Fibroblast of lung (primary cell): Measurements from ENCODE around the gene RTBDN. TPM values are rescaled to one million over a fixed set of nuclear protein-coding genes. Genes with fewer than 3 reads are reported as not detected.
A peak's percentile ranks its signal among the peaks of the same experiment; 100 is the strongest.

Experiments used
- DNase-seq, 2 donors: peaks; one replicate each; pipeline versions ENCODE4 v3.0.0 to v3.0.0-alpha.2; 2010; ENCODE audit warnings: low read depth in 2 of 2
- H2AFZ ChIP-seq: 2 replicates; pipeline ENCODE4 v1.5.1; 2012; ENCODE audit warnings: low read length, control low read depth, inconsistent platforms
- H3K27ac ChIP-seq: 2 replicates; pipeline ENCODE4 v1.5.1; 2011; ENCODE audit warnings: low read length, control low read depth; ENCODE audit not compliant: insufficient read depth
- H3K27me3 ChIP-seq: 2 replicates; pipeline ENCODE4 v1.5.1; 2011; ENCODE audit warnings: mild to moderate bottlenecking, low read length; ENCODE audit not compliant: control insufficient read depth, insufficient read depth
- H3K36me3 ChIP-seq: 2 replicates; pipeline ENCODE4 v1.5.1; 2011; ENCODE audit warnings: low read length; ENCODE audit not compliant: control insufficient read depth, insufficient read depth
- H3K4me1 ChIP-seq: 2 replicates; pipeline ENCODE4 v1.5.1; 2011; ENCODE audit warnings: low read length; ENCODE audit not compliant: control insufficient read depth, insufficient read depth; ENCODE audit errors: extremely low read depth
- H3K4me2 ChIP-seq: 2 replicates; pipeline ENCODE4 v1.5.1; 2011; ENCODE audit warnings: low read length, control low read depth; ENCODE audit not compliant: insufficient read depth; ENCODE audit errors: extremely low read depth
- H3K4me3 ChIP-seq, 4 experiments: fragments of 200-600 bp in 1 of 4; sonication (generic) in 1 of 4; replicated peaks in 1 of 4; 2 replicates each; pipeline ENCODE4 v1.5.1; 2011 to 2016; ENCODE audit warnings: low read length in 4 of 4, low read depth in 3 of 4, mild to moderate bottlenecking in 3 of 4, control low read depth in 2 of 4, inconsistent platforms in 1 of 4, mixed read lengths in 1 of 4; ENCODE audit not compliant: insufficient read depth in 1 of 4; ENCODE audit errors: control extremely low read depth in 1 of 4
- H3K79me2 ChIP-seq: 2 replicates; pipeline ENCODE4 v1.5.1; 2012; ENCODE audit warnings: mild to moderate bottlenecking, low read length, inconsistent platforms; ENCODE audit not compliant: control insufficient read depth, insufficient read depth
- H3K9ac ChIP-seq: 2 replicates; pipeline ENCODE4 v1.5.1; 2011; ENCODE audit warnings: mild to moderate bottlenecking, low read length, control low read depth; ENCODE audit not compliant: insufficient read depth
- H3K9me3 ChIP-seq: 2 replicates; pipeline ENCODE4 v1.5.1; 2012; ENCODE audit warnings: low read depth, low read length; ENCODE audit not compliant: control insufficient read depth, insufficient read depth
- H4K20me1 ChIP-seq: 2 replicates; pipeline ENCODE4 v1.5.1; 2011; ENCODE audit warnings: low read length; ENCODE audit not compliant: control insufficient read depth, insufficient read depth; ENCODE audit errors: extremely low read depth
- EZH2 ChIP-seq: IDR thresholded peaks from 2 replicates; pipeline ENCODE4 v1.5.1; 2012; ENCODE audit warnings: low read length, control low read depth, mild to moderate bottlenecking; ENCODE audit errors: missing control alignments
- polyA plus RNA-seq, 2 donors: library from polyadenylated mRNA; depleted of rRNA in 1 of 2; stranded (reverse) in 1 of 2; unstranded in 1 of 2; fragments of >200 nt; gene quantifications; 2 replicates each; pipeline ENCODE4 v1.2.1, GENCODE V29; 2011 to 2012; ENCODE audit warnings: missing spikeins in 1 of 2
- total RNA-seq: library from RNA; depleted of rRNA; stranded (reverse); fragments of >200 nt; gene quantifications from 2 replicates; pipeline ENCODE4 v1.2.1, GENCODE V29; 2014
- TF ChIP-seq, protein P1 (sequence below), 2 donors: IDR thresholded peaks in 1 of 2; conservative IDR thresholded peaks in 1 of 2; 1 replicate in 1 of 2; 2 replicates in 1 of 2; pipeline ENCODE4 v1.5.1; 2011 to 2012; ENCODE audit warnings: low read length in 2 of 2, control low read depth in 1 of 2, inconsistent platforms in 1 of 2, low read depth in 1 of 2, mild to moderate bottlenecking in 1 of 2

The RTBDN gene
- total and polyA plus RNA-seq, 2 donors (not counting 1 experiment from before 2014, with no cell fraction given) = not detected

DNA sequence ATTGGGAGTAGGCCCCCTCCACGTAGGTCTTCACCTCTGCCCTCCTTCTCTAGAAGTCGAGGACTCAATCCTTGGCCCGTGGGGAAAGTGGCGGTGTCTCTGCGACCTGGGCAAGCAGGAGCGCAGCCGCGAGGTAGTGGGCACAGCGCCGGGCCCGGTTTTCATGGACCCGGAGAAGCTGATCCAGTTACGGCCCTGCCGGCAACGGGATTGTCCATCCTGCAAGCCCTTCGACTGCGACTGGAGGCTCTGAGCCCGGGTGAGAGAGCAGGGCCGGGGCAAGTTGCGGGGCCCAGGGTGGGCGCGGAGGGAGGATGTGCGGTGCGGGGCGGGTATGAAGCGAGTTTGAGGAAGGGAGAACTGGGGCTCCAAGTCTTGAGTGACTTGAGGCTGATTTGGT, 30.3 kb downstream of the RTBDN start:
- Histone ChIP-seq H3K27ac (no peak overlapping the region), H3K79me2 (peaks cover 9% of the 10 kb centered on the region), H3K36me3 (no peaks in the 10 kb centered on the region), H3K9me3 (no peaks in the 10 kb centered on the region), H3K4me3 (no peak overlapping the region), H4K20me1 (no peaks in the 10 kb centered on the region), H3K9ac (no peak overlapping the region), H2AFZ (no peak overlapping the region), H3K4me2 (no peak overlapping the region), H3K4me1 (peaks cover 13% of the 10 kb centered on the region), H3K27me3 (no peaks in the 10 kb centered on the region)
- DNase-seq = no peak
- TF ChIP-seq, protein P1, sequence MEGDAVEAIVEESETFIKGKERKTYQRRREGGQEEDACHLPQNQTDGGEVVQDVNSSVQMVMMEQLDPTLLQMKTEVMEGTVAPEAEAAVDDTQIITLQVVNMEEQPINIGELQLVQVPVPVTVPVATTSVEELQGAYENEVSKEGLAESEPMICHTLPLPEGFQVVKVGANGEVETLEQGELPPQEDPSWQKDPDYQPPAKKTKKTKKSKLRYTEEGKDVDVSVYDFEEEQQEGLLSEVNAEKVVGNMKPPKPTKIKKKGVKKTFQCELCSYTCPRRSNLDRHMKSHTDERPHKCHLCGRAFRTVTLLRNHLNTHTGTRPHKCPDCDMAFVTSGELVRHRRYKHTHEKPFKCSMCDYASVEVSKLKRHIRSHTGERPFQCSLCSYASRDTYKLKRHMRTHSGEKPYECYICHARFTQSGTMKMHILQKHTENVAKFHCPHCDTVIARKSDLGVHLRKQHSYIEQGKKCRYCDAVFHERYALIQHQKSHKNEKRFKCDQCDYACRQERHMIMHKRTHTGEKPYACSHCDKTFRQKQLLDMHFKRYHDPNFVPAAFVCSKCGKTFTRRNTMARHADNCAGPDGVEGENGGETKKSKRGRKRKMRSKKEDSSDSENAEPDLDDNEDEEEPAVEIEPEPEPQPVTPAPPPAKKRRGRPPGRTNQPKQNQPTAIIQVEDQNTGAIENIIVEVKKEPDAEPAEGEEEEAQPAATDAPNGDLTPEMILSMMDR (conservative IDR thresholded peaks at IDR 0.05 in 1 of 2, IDR thresholded peaks at IDR 0.05 in 1 of 2; ENCODE audit: low read depth in 1 of 2, low read length in 2 of 2) = no peak
- TF ChIP-seq EZH2 = no peak

DNA sequence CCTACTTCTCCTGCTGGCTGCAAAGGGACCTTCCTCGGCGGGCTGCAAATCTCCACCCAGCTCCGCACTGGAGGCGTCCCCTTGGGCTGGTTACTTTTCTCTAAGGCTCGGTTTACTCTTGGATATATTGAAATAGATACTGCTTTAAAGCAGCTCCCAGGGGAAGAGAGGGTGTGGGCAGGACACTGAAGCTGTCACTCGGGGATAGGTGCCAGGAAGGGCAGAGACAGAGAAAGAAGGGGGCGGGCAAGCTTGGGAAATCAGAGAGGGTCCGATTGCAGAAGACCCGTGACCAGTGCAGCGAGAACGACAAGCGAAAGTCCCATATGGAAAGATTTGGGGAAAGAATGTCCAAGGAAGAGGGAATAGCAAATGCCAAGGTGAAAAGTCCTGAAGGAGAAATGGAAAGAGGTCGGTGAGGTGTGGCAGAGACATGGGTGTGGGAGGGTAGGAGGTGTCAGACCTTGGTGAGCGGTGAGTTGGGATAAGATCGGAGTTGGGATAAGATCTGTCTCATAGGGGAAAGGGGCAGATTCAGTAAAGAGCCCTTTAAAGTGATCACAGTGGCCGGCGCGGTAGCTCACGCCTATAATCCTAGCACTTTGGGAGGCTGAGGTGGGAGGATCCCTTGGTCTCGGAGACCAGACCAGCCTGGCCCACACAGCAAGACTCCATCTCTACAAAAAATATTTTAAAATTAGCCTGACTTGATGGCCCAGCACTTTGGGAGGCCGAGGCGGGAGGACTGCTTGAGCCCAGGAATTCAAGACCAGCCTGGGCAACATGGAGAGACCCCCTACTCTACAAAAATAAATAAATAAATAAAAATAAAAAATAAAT, 31.9 kb downstream of the RTBDN start:
- no peak for TF ChIP-seq EZH2
- TF ChIP-seq, protein P1 (conservative IDR thresholded peaks at IDR 0.05 in 1 of 2, IDR thresholded peaks at IDR 0.05 in 1 of 2; ENCODE audit: low read depth in 1 of 2, low read length in 2 of 2) = no peak
- no peaks in the 10 kb centered on the region for H4K20me1 ChIP-seq
- H3K79me2 ChIP-seq = peaks cover 9% of the 10 kb centered on the region
- H3K4me3 ChIP-seq = peak overlapping the region; percentile 56 to 87 (median 82)
- H3K4me1 ChIP-seq = peaks cover 13% of the 10 kb centered on the region
- no peaks in the 10 kb centered on the region for H3K27me3 ChIP-seq
- peak overlapping the region; percentile 91 for H2AFZ ChIP-seq
- no peak overlapping the region for H3K27ac ChIP-seq
- no peak for DNase-seq
- no peaks in the 10 kb centered on the region for H3K36me3 ChIP-seq
- H3K9me3 ChIP-seq = no peaks in the 10 kb centered on the region
- no peak overlapping the region for H3K9ac ChIP-seq
- H3K4me2 ChIP-seq = peak overlapping the region; percentile 99

DNA sequence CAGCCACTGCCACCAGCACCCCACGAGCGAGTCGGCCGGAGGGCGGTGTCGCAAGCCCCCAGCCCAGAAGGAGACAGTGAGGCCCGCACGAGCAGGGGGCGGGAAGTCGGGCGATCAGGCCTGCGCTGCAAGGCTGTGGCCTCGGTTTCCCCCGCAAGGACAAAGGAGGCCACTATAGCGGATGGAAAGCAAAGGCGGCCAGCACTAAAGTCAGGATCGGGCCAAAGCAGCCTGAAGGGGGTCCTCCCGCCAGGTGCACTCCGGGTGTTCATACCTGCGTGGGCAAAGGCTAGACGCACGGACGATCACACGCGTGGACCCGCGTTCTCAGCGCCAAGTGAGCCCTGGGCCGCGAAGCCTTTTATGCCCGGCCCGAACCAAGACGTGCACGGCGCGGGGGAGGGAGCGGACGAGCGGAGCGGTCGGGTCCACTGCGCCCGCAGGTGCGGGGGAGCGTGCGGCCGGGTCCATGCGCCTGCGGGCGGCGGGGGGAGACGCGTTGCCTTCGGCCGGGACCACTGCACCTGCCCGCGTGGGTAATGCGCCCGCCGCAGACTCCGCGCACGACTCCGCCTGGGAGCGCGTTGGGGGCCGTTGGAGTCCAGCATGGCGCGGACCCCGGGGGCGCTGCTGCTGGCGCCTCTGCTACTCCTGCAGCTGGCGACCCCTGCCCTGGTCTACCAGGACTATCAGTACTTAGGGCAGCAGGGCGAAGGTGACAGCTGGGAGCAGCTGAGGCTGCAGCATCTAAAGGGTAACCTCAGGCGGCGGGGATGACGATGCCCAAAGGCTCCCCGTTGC, 32.7 kb downstream of the RTBDN start, which contains the start of the genes PRDX2 and THSD8:
Gene PRDX2 (minus strand): TSS at position 335 of the 801 bp plus-strand sequence. CDS start 539 bp downstream, outside the sequence.
Gene THSD8 (plus strand): TSS at position 604 of the 801 bp plus-strand sequence. CDS start 3 bp downstream, at position 607.
- peaks cover 3% of the 10 kb centered on the region for H3K79me2 ChIP-seq
- peak within 1 kb of the TSS; percentile 91 for H2AFZ ChIP-seq
- peak within 1 kb of the TSS; percentile 52 for H3K27ac ChIP-seq
- H3K36me3 ChIP-seq = no peaks in the 10 kb centered on the region
- TF ChIP-seq, protein P1 (conservative IDR thresholded peaks at IDR 0.05 in 1 of 2, IDR thresholded peaks at IDR 0.05 in 1 of 2; ENCODE audit: low read depth in 1 of 2, low read length in 2 of 2) = peak; percentile 2 to 3
- no peak for TF ChIP-seq EZH2
- H3K9me3 ChIP-seq = no peaks in the 10 kb centered on the region
- H3K4me2 ChIP-seq = peak within 1 kb of the TSS; percentile 99
- peaks cover 7% of the 10 kb centered on the region for H3K4me1 ChIP-seq
- H3K4me3 ChIP-seq = peak within 1 kb of the TSS; percentile 79 to 87 (median 85)
- no peaks in the 10 kb centered on the region for H4K20me1 ChIP-seq
- peak within 1 kb of the TSS; percentile 73 for H3K9ac ChIP-seq
- H3K27me3 ChIP-seq = no peaks in the 10 kb centered on the region
- DNase-seq = peak; percentile 68 to 71
